ENCODE data around the gene RANBP2. TPM values are rescaled to one million over a fixed set of nuclear protein-coding genes. Genes with fewer than 3 reads are reported as not detected.
"Not testable (repeated sequence)": the region's sequence is repeated elsewhere in the genome, so short reads cannot be mapped to it uniquely, and the experiment has no call there.

RANBP2 gene
- total RNA-seq, 1 donor from 2014 or later: 48.8 TPM

GRCh38 chr2:108707300-108707699 is 12.0 kb upstream of the RANBP2 start:
- no peak for DNase-seq (ENCODE audit: low spot score)
- no peaks in the 10 kb centered on the region for H3K27me3 Mint-ChIP-seq (ENCODE audit: low read depth)
- H3K4me3 Mint-ChIP-seq (ENCODE audit: unreplicated experiment): no peak overlapping the region
- TF ChIP-seq CTCF (IDR thresholded peaks at IDR 0.05): no peak
- H3K9me3 Mint-ChIP-seq (ENCODE audit: low read depth): peaks cover 24% of the 10 kb centered on the region
- H3K4me1 Mint-ChIP-seq (ENCODE audit: low read depth): no peaks in the 10 kb centered on the region
- no peak overlapping the region for H3K27ac Mint-ChIP-seq (ENCODE audit: unreplicated experiment)
- H3K36me3 Mint-ChIP-seq (ENCODE audit: low read depth): peaks cover 7% of the 10 kb centered on the region

- DNase-seq (ENCODE audit: low spot score); H3K4me3 Mint-ChIP-seq (ENCODE audit: unreplicated experiment); H3K27me3 Mint-ChIP-seq (ENCODE audit: low read depth); H3K9me3 Mint-ChIP-seq (ENCODE audit: low read depth); H3K27ac Mint-ChIP-seq (ENCODE audit: unreplicated experiment); H3K36me3 Mint-ChIP-seq (ENCODE audit: low read depth): not testable (repeated sequence)
- H3K4me1 Mint-ChIP-seq (ENCODE audit: low read depth): peaks cover 18% of the 10 kb centered on the region
These were observed 2.3 kb upstream of the RANBP2 start for GRCh38 chr2:108716971-108717370.

DNA sequence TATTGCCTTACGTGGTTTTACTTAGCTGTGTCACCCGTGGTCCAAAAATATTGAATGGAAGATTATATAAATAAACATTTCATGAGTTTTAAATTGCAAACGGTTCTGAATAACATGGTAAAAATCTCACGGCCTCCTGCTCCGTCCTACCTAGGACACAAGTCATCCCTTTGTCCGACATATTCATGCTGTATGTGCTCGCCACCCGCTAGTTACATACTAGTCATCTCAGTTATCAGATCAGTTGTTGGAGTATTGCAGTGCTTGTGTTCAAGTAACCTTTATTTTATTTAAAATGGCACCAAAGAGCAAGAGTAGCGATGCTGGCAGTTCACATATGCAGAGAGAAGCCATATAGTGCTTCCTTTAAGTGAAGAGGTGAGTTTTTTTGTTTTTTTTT is 6.8 kb downstream of the RANBP2 start:
- H3K36me3 Mint-ChIP-seq (ENCODE audit: low read depth); DNase-seq (ENCODE audit: low spot score); H3K4me3 Mint-ChIP-seq (ENCODE audit: unreplicated experiment); H3K9me3 Mint-ChIP-seq (ENCODE audit: low read depth); H3K27me3 Mint-ChIP-seq (ENCODE audit: low read depth); H3K27ac Mint-ChIP-seq (ENCODE audit: unreplicated experiment): not testable (repeated sequence)
- peaks cover 33% of the 10 kb centered on the region for H3K4me1 Mint-ChIP-seq (ENCODE audit: low read depth)

- H3K4me1 Mint-ChIP-seq (ENCODE audit: low read depth): peaks cover 17% of the 10 kb centered on the region
- H3K9me3 Mint-ChIP-seq (ENCODE audit: low read depth); DNase-seq (ENCODE audit: low spot score); H3K27me3 Mint-ChIP-seq (ENCODE audit: low read depth); H3K4me3 Mint-ChIP-seq (ENCODE audit: unreplicated experiment); H3K36me3 Mint-ChIP-seq (ENCODE audit: low read depth): not testable (repeated sequence)
- H3K27ac Mint-ChIP-seq (ENCODE audit: unreplicated experiment): peak overlapping the region; percentile 90
These were observed 15.4 kb downstream of the RANBP2 start for GRCh38 chr2:108734656-108735055.

DNA sequence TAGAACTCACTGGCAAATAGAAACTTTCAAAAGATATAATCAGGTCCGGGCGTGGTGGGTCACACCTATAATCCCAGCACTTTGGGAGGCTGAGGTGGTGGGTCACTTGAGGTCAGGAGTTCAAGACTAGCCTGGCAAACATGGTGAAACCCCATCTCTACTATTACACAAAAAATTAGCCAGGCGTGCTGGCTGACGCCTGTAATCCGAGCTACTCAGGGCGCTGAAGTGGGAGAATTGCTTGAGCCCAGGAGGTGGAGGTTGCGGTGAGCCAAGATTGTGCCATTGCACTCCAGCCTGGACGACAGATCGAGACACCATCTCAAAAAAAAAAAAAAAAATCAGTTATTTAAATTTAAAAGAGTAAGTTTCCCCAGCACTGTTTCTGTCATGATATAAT is 38.7 kb downstream of the RANBP2 start:
- DNase-seq (ENCODE audit: low spot score); H3K27me3 Mint-ChIP-seq (ENCODE audit: low read depth); H3K4me1 Mint-ChIP-seq (ENCODE audit: low read depth); H3K4me3 Mint-ChIP-seq (ENCODE audit: unreplicated experiment); H3K27ac Mint-ChIP-seq (ENCODE audit: unreplicated experiment); H3K9me3 Mint-ChIP-seq (ENCODE audit: low read depth): not testable (repeated sequence)
- peaks cover 16% of the 10 kb centered on the region for H3K36me3 Mint-ChIP-seq (ENCODE audit: low read depth)

DNA sequence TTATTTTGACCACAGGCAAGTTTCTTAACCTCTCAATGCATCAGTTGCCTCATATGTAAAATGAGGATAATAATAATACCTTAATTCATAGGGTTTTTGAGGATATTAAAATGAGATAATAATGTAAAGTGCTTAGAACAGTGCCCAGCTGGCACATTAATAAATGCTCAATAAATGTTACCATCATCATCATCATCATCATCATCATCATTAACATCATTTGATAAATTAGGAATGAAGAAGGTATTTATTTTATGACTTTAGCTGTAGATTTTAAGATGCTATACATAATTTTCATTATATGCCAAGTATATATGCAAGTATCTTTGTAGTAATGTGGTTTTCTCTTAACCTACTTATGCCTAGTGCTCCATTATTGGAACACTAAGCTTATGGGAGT is 43.3 kb downstream of the RANBP2 start:
- H3K27me3 Mint-ChIP-seq (ENCODE audit: low read depth): not testable (repeated sequence)

DNA sequence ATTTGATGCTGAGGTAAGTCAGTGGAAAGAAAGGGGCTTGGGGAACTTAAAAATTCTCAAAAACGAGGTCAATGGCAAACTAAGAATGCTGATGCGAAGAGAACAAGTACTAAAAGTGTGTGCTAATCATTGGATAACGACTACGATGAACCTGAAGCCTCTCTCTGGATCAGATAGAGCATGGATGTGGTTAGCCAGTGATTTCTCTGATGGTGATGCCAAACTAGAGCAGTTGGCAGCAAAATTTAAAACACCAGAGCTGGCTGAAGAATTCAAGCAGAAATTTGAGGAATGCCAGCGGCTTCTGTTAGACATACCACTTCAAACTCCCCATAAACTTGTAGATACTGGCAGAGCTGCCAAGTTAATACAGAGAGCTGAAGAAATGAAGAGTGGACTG is 47.4 kb downstream of the RANBP2 start:
- not testable (repeated sequence) for H3K4me1 Mint-ChIP-seq (ENCODE audit: low read depth); H3K27ac Mint-ChIP-seq (ENCODE audit: unreplicated experiment); H3K27me3 Mint-ChIP-seq (ENCODE audit: low read depth); H3K4me3 Mint-ChIP-seq (ENCODE audit: unreplicated experiment); H3K9me3 Mint-ChIP-seq (ENCODE audit: low read depth); DNase-seq (ENCODE audit: low spot score)
- H3K36me3 Mint-ChIP-seq (ENCODE audit: low read depth): peaks cover 36% of the 10 kb centered on the region

More for the DNA sequence above, 43.3 kb downstream of the RANBP2 start:
- H3K4me3 Mint-ChIP-seq (ENCODE audit: unreplicated experiment); H3K27ac Mint-ChIP-seq (ENCODE audit: unreplicated experiment); H3K4me1 Mint-ChIP-seq (ENCODE audit: low read depth); DNase-seq (ENCODE audit: low spot score); H3K9me3 Mint-ChIP-seq (ENCODE audit: low read depth): not testable (repeated sequence)
- H3K36me3 Mint-ChIP-seq (ENCODE audit: low read depth): peaks cover 28% of the 10 kb centered on the region

DNA sequence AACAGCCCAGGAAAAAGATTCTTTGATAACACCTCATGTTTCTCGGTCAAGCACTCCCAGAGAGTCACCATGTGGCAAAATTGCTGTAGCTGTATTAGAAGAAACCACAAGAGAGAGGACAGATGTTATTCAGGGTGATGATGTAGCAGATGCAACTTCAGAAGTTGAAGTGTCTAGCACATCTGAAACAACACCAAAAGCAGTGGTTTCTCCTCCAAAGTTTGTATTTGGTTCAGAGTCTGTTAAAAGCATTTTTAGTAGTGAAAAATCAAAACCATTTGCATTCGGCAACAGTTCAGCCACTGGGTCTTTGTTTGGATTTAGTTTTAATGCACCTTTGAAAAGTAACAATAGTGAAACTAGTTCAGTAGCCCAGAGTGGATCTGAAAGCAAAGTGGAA is 48.6 kb downstream of the RANBP2 start:
- H3K36me3 Mint-ChIP-seq (ENCODE audit: low read depth): peaks cover 43% of the 10 kb centered on the region

GRCh38 chr2:108776475-108776874 is 57.2 kb downstream of the RANBP2 start:
- Mint-ChIP-seq H3K27ac (ENCODE audit: unreplicated experiment) (no peak overlapping the region), H3K4me3 (ENCODE audit: unreplicated experiment) (no peak overlapping the region), H3K36me3 (ENCODE audit: low read depth) (peaks cover 26% of the 10 kb centered on the region), H3K9me3 (ENCODE audit: low read depth) (no peaks in the 10 kb centered on the region), H3K27me3 (ENCODE audit: low read depth) (no peaks in the 10 kb centered on the region), H3K4me1 (ENCODE audit: low read depth) (no peaks in the 10 kb centered on the region)
- no peak for TF ChIP-seq CTCF (IDR thresholded peaks at IDR 0.05)
- DNase-seq (ENCODE audit: low spot score): no peak

More for the DNA sequence above, 48.6 kb downstream of the RANBP2 start:
- H3K9me3 Mint-ChIP-seq (ENCODE audit: low read depth); H3K27ac Mint-ChIP-seq (ENCODE audit: unreplicated experiment); H3K27me3 Mint-ChIP-seq (ENCODE audit: low read depth); H3K4me3 Mint-ChIP-seq (ENCODE audit: unreplicated experiment); DNase-seq (ENCODE audit: low spot score); H3K4me1 Mint-ChIP-seq (ENCODE audit: low read depth): not testable (repeated sequence)

All from chondrocyte (in vitro differentiated cells).